HG02623 (cell line): ENCODE data around the gene AMHR2.

ENCODE experiments used
- ATAC-seq: cut with Tn5 transposase; IDR thresholded peaks from one replicate; pipeline ENCODE4 v1.9.1; 2021; ENCODE audit warnings: moderate library complexity; ENCODE audit not compliant: unreplicated experiment

AMHR2 gene

DNA sequence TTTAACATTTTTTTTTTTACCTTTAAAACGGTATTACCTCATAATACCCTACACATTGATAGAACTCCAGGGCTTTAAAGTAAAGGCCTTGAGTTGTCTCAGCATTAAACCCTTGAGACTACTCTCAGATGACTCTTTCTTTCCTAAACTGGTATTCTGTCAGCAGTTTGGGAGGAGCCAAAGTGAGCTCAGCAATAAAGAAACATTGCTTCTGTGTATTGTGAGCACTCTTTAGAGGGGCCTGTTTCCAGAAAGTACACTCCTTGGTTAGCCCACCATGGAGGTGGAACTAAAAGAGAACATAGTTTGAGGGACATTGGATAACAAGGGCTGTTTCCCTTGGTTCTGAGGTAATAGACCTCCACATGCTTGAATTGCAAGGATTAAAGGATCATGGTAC is 55.2 kb downstream of the AMHR2 start:
- ATAC-seq: no peak

DNA sequence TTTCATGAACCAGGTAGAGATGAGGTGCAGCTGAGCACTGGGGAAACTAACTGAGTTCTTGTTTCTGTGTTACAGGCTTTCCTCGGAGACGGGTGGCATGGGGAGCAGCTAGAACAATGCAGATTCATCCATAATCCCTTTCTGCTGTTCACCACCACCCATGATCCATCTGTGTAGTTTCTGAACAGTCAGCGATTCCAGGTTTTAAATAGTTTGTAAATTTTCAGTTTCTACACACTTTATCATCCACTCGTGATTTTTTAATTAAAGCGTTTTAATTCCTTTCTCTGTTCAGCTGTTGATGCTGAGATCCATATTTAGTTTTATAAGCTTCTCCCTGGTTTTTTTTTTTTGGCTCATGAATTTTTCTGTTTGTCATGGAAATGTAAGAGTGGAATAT is 55.7 kb downstream of the AMHR2 start:
- no peak for ATAC-seq

DNA sequence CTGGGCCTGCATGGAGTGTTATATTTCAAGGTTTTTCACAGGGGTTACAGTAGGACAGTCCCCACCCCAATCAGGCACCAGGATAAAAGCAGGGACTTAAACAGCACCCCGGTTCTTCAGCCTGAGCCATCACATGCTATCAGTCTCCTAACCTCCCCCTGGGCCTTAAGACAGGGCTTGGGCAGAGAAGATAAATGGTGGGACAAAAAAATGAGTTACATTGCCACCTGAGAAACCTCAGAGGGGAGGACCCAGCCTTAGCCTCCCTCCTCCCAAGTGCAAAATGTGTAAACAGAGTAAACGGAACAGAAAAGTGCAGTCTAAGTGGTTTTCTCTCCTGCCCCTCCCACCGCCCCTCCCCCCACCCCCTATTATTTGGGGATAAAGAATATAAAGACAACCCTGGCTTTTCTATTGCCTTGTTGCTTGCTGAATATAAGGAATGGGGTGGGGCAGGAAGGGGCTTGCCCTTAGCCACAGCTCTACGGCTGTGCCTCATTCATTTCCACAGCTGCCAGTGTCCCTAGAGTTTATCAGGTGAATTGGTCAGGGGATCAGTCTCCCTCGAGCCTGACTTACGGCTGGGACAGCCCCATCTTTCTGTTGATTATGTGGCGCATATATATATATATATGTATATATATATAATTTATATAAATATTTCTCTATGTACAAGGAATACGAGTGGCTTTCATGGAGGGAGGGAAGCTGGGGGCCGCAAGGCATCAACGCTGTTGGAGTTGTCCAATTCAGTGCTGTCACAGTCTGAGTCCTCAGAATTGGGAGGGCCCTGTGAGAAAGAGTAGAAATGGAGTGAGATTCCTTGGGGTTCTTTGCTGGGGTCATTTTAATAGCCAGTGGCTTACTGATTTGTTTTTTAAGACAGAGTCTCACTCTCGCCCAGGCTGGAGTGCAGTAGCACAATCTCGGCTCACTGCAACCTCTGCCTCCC is 57.1 kb downstream of the AMHR2 start:
- no peak for ATAC-seq
